Activated CD8-positive, alpha-beta T cell treated with anti-CD3 and anti-CD28 coated beads for 36 hours (primary cell): Measurements from ENCODE around the gene ZNF496. TPM values are rescaled to one million over a fixed set of nuclear protein-coding genes. Genes with fewer than 3 reads are reported as not detected.
A peak's percentile ranks its signal among the peaks of the same experiment; 100 is the strongest.

Experiments used
- ATAC-seq: fragments of 200-7000 bp; cut with Tn5 transposase; one replicate; pipeline ENCODE4 v1.10.0; 2021; ENCODE audit warnings: mild to moderate bottlenecking, moderate library complexity
- CTCF ChIA-PET: fragments of 350-600 bp; sonication (Branson Sonifier 250); formaldehyde crosslinking; loops from one replicate; lab custom pipeline; 2021; ENCODE audit warnings: antibody characterized with exemption; lab: Charles Lee
- POLR2A ChIA-PET: fragments of 350-600 bp; sonication (Branson Sonifier 250); formaldehyde crosslinking; loops from one replicate; lab custom pipeline; 2021; ENCODE audit warnings: antibody characterized with exemption; lab: Charles Lee
- DNase-seq: peaks from one replicate; pipeline ENCODE4 v3.0.0-alpha.2; 2020
- H3K27ac Mint-ChIP-seq: one replicate; pipeline ENCODE4 v1.8.0; 2021; ENCODE audit warnings: mild to moderate bottlenecking, mixed read lengths
- H3K27me3 Mint-ChIP-seq: one replicate; pipeline ENCODE4 v1.8.0; 2021; ENCODE audit warnings: mixed read lengths
- H3K36me3 Mint-ChIP-seq: one replicate; pipeline ENCODE4 v1.8.0; 2021; ENCODE audit warnings: low read depth, mixed read lengths
- H3K4me1 Mint-ChIP-seq: one replicate; pipeline ENCODE4 v1.8.0; 2021; ENCODE audit warnings: low read depth, mixed read lengths
- H3K4me3 Mint-ChIP-seq: one replicate; pipeline ENCODE4 v1.8.0; 2021; ENCODE audit warnings: mild to moderate bottlenecking, moderate library complexity, mixed read lengths
- H3K9me3 Mint-ChIP-seq: one replicate; pipeline ENCODE4 v1.8.0; 2021; ENCODE audit warnings: mixed read lengths
- intact Hi-C: fragments of 100-400 bp; cut with micrococcal nuclease; formaldehyde crosslinking; loops from one replicate; pipeline ENCODE4 v1.10.0; 2022
- total RNA-seq, 2 experiments: library from RNA; stranded (reverse); gene quantifications; one replicate each; pipeline ENCODE4 v1.2.3, GENCODE V29; 2021
- TF ChIP-seq, protein P1 (sequence below): fragments of 200-600 bp; IDR thresholded peaks from one replicate; pipeline ENCODE4 v1.8.0; 2022; ENCODE audit warnings: antibody characterized with exemption, mild to moderate bottlenecking

The ZNF496 gene
- total RNA-seq, 2 experiments from 2014 or later: 27.5 to 28.0 TPM

GRCh38 chr1:247373721-247374141 lies 42.1 kb upstream of the ZNF496 start:
- H3K4me3 Mint-ChIP-seq: peak overlapping the region; percentile 38

DNA sequence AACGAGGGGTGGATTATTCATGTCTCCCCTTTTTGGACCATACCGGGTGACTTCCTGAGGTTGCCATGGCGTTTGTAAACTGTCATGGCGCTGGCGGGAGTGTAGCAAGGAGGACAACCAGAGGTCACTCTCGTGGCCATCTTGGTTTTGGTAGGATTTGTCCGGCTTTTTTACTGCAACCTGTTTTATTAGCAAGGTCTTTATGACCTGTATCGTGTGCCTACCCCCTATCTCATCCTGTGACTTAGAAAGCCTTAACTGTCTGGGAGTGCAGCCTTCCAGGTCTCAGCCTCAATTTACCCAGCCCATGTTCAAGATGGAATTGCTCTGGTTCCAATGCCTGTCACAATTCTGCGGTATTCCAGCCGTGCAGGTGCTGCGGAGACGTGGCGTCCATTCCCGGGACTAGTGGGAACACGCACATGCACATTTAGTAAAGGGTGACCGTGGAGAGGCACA lies 40.2 kb upstream of the ZNF496 start:
- TF ChIP-seq, protein P1, sequence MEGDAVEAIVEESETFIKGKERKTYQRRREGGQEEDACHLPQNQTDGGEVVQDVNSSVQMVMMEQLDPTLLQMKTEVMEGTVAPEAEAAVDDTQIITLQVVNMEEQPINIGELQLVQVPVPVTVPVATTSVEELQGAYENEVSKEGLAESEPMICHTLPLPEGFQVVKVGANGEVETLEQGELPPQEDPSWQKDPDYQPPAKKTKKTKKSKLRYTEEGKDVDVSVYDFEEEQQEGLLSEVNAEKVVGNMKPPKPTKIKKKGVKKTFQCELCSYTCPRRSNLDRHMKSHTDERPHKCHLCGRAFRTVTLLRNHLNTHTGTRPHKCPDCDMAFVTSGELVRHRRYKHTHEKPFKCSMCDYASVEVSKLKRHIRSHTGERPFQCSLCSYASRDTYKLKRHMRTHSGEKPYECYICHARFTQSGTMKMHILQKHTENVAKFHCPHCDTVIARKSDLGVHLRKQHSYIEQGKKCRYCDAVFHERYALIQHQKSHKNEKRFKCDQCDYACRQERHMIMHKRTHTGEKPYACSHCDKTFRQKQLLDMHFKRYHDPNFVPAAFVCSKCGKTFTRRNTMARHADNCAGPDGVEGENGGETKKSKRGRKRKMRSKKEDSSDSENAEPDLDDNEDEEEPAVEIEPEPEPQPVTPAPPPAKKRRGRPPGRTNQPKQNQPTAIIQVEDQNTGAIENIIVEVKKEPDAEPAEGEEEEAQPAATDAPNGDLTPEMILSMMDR: no peak
- POLR2A ChIA-PET: no interaction called here
- no peaks in the 10 kb centered on the region for H3K27me3 Mint-ChIP-seq
- H3K4me1 Mint-ChIP-seq: peaks cover 6% of the 10 kb centered on the region
- no peak for DNase-seq
- no peak overlapping the region for H3K27ac Mint-ChIP-seq
- no peaks in the 10 kb centered on the region for H3K9me3 Mint-ChIP-seq
- ATAC-seq: no peak
- intact Hi-C loops: loop anchor here (2.0 kb wide), 1 partner anchor 115 kb away; no protein-coding TSS in a partner anchor
- H3K36me3 Mint-ChIP-seq: no peaks in the 10 kb centered on the region
- H3K4me3 Mint-ChIP-seq: no peak overlapping the region
- CTCF ChIA-PET: interaction anchor here (1.0 to 3.6 kb wide), 7 partner anchors 8 to 115 kb away, joined by 3 to 77 read pairs (median 6); no protein-coding TSS in a partner anchor

More at GRCh38 chr1:247373721-247374141, 42.1 kb upstream of the ZNF496 start:
- peak; percentile 82 for ATAC-seq
- ChIA-PET CTCF (interaction anchor here (0.7 to 3.6 kb wide), 16 partner anchors 8 to 205 kb away, joined by 3 to 77 read pairs (median 7); no protein-coding TSS in a partner anchor), POLR2A (interaction anchor here (0.9 kb wide), 1 partner anchor 41 kb away, joined by 3 read pairs; no protein-coding TSS in a partner anchor)
- H3K27me3 Mint-ChIP-seq: no peaks in the 10 kb centered on the region
- H3K36me3 Mint-ChIP-seq: no peaks in the 10 kb centered on the region
- DNase-seq: peak; percentile 80
- intact Hi-C loops: loop anchor here (2.0 kb wide), 1 partner anchor 113 kb away; no protein-coding TSS in a partner anchor
- TF ChIP-seq, protein P1: peak; percentile 49
- no peak overlapping the region for H3K27ac Mint-ChIP-seq
- no peaks in the 10 kb centered on the region for H3K9me3 Mint-ChIP-seq
- H3K4me1 Mint-ChIP-seq: peaks cover 6% of the 10 kb centered on the region

- TF ChIP-seq, protein P1: no peak
- H3K27ac Mint-ChIP-seq: no peak overlapping the region
- ChIA-PET POLR2A (no interaction called here), CTCF (interaction anchor here (0.6 kb wide), 1 partner anchor 102 kb away, joined by 3 read pairs; no protein-coding TSS in a partner anchor)
- H3K36me3 Mint-ChIP-seq: no peaks in the 10 kb centered on the region
- H3K4me3 Mint-ChIP-seq: no peak overlapping the region
- no peaks in the 10 kb centered on the region for H3K9me3 Mint-ChIP-seq
- no peak for ATAC-seq
- H3K27me3 Mint-ChIP-seq: no peaks in the 10 kb centered on the region
- DNase-seq: no peak
- intact Hi-C loops: no loop called here
- H3K4me1 Mint-ChIP-seq: peaks cover 6% of the 10 kb centered on the region
These were observed 39.4 kb upstream of the ZNF496 start for GRCh38 chr1:247370786-247371732.

GRCh38 chr1:247368490-247369145 lies 37.0 kb upstream of the ZNF496 start:
- ATAC-seq (no peak), DNase-seq (no peak)
- POLR2A ChIA-PET: no interaction called here
- Mint-ChIP-seq H3K4me3 (no peak overlapping the region), H3K27me3 (peaks cover 7% of the 10 kb centered on the region), H3K9me3 (no peaks in the 10 kb centered on the region), H3K4me1 (peaks cover 4% of the 10 kb centered on the region), H3K27ac (no peak overlapping the region), H3K36me3 (no peaks in the 10 kb centered on the region)
- intact Hi-C loops: no loop called here
- TF ChIP-seq, protein P1: no peak
- CTCF ChIA-PET: interaction anchor here (0.8 kb wide), 1 partner anchor 28 kb away, joined by 3 read pairs; no protein-coding TSS in a partner anchor
